Brain microvascular endothelial cell (primary cell): ENCODE data around the gene ANKMY1.

Experiments used
- DNase-seq: peaks from one replicate; pipeline ENCODE4 v3.0.0-alpha.2; 2020
- H3K27ac ChIP-seq: fragments of 250-450 bp; sonication (Bioruptor Pico); 2 replicates; pipeline ENCODE4 v1.5.1; 2020; ENCODE audit warnings: mild to moderate bottlenecking, moderate library complexity
- H3K27me3 ChIP-seq: fragments of 250-450 bp; sonication (Bioruptor Pico); replicated peaks from 2 replicates; pipeline ENCODE4 v1.5.1; 2020; ENCODE audit warnings: mild to moderate bottlenecking
- H3K36me3 ChIP-seq: fragments of 250-450 bp; sonication (Bioruptor Pico); replicated peaks from 2 replicates; pipeline ENCODE4 v1.5.1; 2020; ENCODE audit warnings: mild to moderate bottlenecking
- H3K4me3 ChIP-seq: 2 replicates; pipeline ENCODE4 v1.5.1; 2011; ENCODE audit warnings: low read depth, mild to moderate bottlenecking, control low read depth, low read length, moderate library complexity
- in situ Hi-C: cut with HindIII; loops from 2 replicates; pipeline ENCODE4 v1.10.0; 2017; ENCODE audit warnings: low sequenced_read_pairs, low pct_ligation_motif_present
- TF ChIP-seq, protein P1 (sequence below): IDR thresholded peaks from 2 replicates; pipeline ENCODE4 v1.5.1; 2011; ENCODE audit warnings: low read depth, mild to moderate bottlenecking, moderate library complexity, low read length, control low read depth, inconsistent platforms; ENCODE audit errors: missing control alignments

Gene ANKMY1

GRCh38 chr2:240519396-240520129 lies 38.2 kb downstream of the ANKMY1 start:
- Histone ChIP-seq H3K4me3 (no peak overlapping the region), H3K36me3 (no peaks in the 10 kb centered on the region), H3K27me3 (no peaks in the 10 kb centered on the region), H3K27ac (no peak overlapping the region)
- in situ Hi-C loops, result no loop called here
- TF ChIP-seq, protein P1, sequence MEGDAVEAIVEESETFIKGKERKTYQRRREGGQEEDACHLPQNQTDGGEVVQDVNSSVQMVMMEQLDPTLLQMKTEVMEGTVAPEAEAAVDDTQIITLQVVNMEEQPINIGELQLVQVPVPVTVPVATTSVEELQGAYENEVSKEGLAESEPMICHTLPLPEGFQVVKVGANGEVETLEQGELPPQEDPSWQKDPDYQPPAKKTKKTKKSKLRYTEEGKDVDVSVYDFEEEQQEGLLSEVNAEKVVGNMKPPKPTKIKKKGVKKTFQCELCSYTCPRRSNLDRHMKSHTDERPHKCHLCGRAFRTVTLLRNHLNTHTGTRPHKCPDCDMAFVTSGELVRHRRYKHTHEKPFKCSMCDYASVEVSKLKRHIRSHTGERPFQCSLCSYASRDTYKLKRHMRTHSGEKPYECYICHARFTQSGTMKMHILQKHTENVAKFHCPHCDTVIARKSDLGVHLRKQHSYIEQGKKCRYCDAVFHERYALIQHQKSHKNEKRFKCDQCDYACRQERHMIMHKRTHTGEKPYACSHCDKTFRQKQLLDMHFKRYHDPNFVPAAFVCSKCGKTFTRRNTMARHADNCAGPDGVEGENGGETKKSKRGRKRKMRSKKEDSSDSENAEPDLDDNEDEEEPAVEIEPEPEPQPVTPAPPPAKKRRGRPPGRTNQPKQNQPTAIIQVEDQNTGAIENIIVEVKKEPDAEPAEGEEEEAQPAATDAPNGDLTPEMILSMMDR, result no peak
- DNase-seq, result peak; percentile 29

DNA sequence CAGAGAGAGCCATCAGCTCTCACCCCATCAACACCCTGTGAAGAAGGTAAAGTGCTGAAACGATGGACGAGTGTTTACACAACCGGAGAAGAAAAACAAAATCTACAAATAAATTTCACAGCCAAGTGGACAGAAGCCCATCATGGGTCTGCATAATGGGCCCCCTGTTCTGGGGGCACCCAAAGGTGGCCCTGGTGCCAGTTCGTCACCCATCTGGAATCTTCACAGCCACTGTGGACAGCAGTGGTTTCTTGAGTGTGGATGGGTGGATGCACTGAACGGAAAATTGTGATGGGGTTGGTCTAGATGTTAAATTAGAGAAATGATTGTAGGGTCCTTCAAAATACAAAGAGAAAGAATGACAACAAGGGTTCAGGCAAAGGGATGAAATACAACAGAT lies 38.8 kb downstream of the ANKMY1 start:
- H3K27me3 ChIP-seq, result no peaks in the 10 kb centered on the region
- H3K4me3 ChIP-seq, result no peak overlapping the region
- H3K27ac ChIP-seq, result no peak overlapping the region
- no peaks in the 10 kb centered on the region for H3K36me3 ChIP-seq
- DNase-seq, result no peak
- in situ Hi-C loops, result no loop called here
- TF ChIP-seq, protein P1, result no peak

DNA sequence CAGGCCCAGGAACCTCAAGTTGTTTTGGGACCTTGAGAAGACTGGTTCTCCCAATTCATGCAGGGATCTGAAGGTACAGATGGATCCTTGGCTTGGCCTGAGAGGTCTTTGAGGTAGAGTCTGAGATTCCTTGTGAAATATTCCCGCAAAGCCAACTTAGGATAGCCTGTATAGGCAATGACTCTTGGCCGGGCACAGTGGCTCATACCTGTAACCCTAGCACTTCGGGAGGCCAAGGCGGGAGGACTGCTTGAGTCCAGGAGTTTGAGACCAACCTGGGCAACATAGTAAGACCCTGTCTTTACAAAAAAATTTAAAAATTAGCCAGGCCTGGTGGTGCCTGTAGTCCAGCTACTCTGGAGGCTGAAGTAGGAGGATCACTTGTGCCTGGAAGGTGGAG lies 40.4 kb downstream of the ANKMY1 start:
- Histone ChIP-seq H3K27ac (no peak overlapping the region), H3K36me3 (no peaks in the 10 kb centered on the region), H3K27me3 (no peaks in the 10 kb centered on the region), H3K4me3 (no peak overlapping the region)
- TF ChIP-seq, protein P1, result no peak
- in situ Hi-C loops, result no loop called here
- no peak for DNase-seq

DNA sequence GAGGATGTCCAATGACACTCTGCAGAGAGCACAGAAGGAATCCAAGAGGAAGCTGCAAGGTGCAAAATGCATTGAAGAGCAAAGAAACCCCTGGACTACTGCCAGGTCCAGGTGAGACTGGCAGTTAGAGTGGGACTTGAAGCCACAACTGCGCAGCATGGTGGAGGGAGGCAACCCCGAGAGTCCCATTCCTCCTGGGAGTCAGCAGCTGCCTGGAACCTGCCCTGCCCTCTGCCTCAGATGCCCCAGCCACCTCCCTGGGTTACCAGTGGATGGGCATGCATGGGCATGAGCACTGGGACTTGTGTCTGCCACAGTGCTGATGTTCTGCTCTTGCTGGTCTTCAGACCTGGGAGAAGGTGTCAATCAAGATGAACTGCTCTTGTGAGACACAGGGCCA lies 43.2 kb downstream of the ANKMY1 start:
- in situ Hi-C loops, result no loop called here
- Histone ChIP-seq H3K4me3 (no peak overlapping the region), H3K27me3 (no peaks in the 10 kb centered on the region), H3K36me3 (no peaks in the 10 kb centered on the region), H3K27ac (no peak overlapping the region)
- TF ChIP-seq, protein P1, result no peak
- DNase-seq, result no peak

- Histone ChIP-seq H3K27ac (no peak overlapping the region), H3K27me3 (no peaks in the 10 kb centered on the region), H3K36me3 (no peaks in the 10 kb centered on the region), H3K4me3 (no peak overlapping the region)
- DNase-seq, result peak; percentile 85
- in situ Hi-C loops, result no loop called here
- TF ChIP-seq, protein P1, result peak; percentile 98
Measured at GRCh38 chr2:240513549-240514287, 44.1 kb downstream of the ANKMY1 start.
